Fibroblast of villous mesenchyme (primary cell): ENCODE data around the gene SBK2. TPM values are rescaled to one million over a fixed set of nuclear protein-coding genes. Genes with fewer than 3 reads are reported as not detected.

Experiments used
- DNase-seq: peaks from one replicate; pipeline ENCODE4 v3.0.0-alpha.2; 2010; ENCODE audit warnings: low read depth
- H3K4me3 ChIP-seq: 2 replicates; pipeline ENCODE4 v1.5.1; 2011; ENCODE audit warnings: low read depth, mild to moderate bottlenecking, low read length
- total RNA-seq: library from RNA; depleted of rRNA; stranded (reverse); fragments of >200 nt; gene quantifications from 2 replicates; pipeline ENCODE4 v1.2.3, GENCODE V29; 2012
- TF ChIP-seq, protein P1 (sequence below): IDR thresholded peaks from 2 replicates; pipeline ENCODE4 v1.5.1; 2012; ENCODE audit warnings: low read depth, mild to moderate bottlenecking, low read length; ENCODE audit not compliant: insufficient read depth

SBK2 gene
- total RNA-seq, 1 donor: not detected

GRCh38 chr19:55508120-55508519, 28.8 kb downstream of the SBK2 start:
- no peak for DNase-seq
- TF ChIP-seq, protein P1, sequence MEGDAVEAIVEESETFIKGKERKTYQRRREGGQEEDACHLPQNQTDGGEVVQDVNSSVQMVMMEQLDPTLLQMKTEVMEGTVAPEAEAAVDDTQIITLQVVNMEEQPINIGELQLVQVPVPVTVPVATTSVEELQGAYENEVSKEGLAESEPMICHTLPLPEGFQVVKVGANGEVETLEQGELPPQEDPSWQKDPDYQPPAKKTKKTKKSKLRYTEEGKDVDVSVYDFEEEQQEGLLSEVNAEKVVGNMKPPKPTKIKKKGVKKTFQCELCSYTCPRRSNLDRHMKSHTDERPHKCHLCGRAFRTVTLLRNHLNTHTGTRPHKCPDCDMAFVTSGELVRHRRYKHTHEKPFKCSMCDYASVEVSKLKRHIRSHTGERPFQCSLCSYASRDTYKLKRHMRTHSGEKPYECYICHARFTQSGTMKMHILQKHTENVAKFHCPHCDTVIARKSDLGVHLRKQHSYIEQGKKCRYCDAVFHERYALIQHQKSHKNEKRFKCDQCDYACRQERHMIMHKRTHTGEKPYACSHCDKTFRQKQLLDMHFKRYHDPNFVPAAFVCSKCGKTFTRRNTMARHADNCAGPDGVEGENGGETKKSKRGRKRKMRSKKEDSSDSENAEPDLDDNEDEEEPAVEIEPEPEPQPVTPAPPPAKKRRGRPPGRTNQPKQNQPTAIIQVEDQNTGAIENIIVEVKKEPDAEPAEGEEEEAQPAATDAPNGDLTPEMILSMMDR: no peak
- no peak overlapping the region for H3K4me3 ChIP-seq

GRCh38 chr19:55504981-55505380, 32.0 kb downstream of the SBK2 start:
- DNase-seq: no peak
- TF ChIP-seq, protein P1: no peak
- no peak overlapping the region for H3K4me3 ChIP-seq

- no peak overlapping the region for H3K4me3 ChIP-seq
- TF ChIP-seq, protein P1: no peak
- no peak for DNase-seq
These were observed 32.7 kb downstream of the SBK2 start for GRCh38 chr19:55504252-55504603.

DNA sequence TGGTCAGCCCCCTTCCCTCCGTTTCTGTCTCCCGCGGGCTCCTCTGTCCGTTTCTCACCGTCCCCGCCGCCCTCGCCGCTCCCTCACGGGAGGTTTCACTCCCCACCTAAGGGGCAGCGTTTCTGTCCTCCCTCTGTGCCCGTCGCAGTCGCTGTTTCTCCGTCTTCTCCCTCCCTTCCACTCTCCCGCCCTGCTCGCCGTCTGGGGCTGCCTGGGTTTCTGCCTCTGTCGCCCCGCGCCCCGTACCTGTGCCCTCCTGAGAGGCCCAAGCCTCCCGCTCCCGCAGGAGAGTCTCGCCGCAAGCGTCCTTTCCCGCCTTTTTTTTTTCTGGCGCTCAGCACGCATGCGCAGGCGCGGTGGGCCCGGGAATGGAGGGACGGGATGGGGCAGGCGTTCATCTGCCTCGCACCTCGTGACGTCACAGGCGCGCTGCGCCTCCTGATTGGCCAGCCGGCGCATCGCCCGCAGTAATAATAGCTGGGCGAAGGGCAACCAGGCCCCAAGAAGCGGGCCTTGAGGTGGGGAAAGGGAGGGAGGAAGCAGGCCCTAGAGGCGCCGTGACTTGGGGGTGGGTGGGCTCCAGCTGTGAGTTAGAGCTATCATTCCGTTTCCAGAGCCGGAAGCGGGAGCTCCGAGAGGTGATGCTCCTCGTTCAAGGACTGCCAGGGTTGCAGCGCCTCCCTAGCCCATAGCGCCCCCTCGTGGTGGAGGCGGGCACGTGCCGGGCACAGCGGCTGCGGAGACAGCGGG, 33.3 kb downstream of the SBK2 start:
- TF ChIP-seq, protein P1: peak; percentile 96
- peak overlapping the region; percentile 62 for H3K4me3 ChIP-seq
- DNase-seq: peak; percentile 90

- H3K4me3 ChIP-seq: no peak overlapping the region
- TF ChIP-seq, protein P1: no peak
- no peak for DNase-seq
These were observed 33.8 kb downstream of the SBK2 start for GRCh38 chr19:55503157-55503501.

DNA sequence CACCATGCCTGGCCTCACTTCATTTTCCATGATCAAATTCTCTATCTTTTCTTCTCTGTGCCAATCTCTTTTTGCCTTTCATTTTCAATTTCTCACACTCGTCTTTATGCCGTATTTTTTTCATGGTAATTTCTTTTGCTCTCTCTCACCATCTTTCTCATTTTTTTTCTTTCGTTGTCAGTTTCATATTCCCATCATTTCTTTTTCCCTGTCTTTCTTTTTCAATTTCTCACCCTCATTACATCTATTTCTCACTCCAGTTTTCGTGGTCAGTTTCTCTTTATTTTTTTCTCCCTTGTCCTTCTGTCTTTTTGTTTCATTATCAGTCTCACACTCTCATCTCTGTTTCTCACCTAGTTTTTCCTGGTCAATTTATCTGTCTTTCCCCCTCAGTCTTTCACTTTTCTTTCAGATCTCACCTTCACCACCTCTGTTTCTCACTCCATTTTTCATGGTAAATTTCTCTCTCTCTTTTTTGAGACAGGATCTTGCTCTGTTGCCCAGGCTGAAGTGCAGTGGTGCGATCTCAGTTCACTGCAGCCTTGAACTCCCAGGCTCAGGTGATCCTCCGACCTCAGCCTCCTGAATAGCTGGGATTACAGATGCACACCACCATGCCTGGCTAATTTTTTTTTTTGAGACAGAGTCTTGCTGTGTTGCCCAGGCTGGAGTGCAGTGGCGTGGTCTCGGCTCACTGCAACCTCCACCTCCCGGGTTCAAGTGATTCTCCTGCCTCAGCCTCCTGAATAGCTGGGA, 34.6 kb downstream of the SBK2 start:
- no peak overlapping the region for H3K4me3 ChIP-seq
- no peak for DNase-seq
- TF ChIP-seq, protein P1: no peak
